Measurements from ENCODE around the gene MYO15B. TPM values are rescaled to one million over a fixed set of nuclear protein-coding genes. Genes with fewer than 3 reads are reported as not detected.
A peak's percentile ranks its signal among the peaks of the same experiment; 100 is the strongest.
"Not testable (repeated sequence)": the region's sequence is repeated elsewhere in the genome, so short reads cannot be mapped to it uniquely, and the experiment has no call there.

Gene MYO15B
- total RNA-seq, 2 experiments from 2014 or later = 24.6 to 29.7 TPM

GRCh38 chr17:75633486-75634375, 46.1 kb downstream of the MYO15B start:
- H3K27me3 Mint-ChIP-seq (ENCODE audit: low read depth) = no peaks in the 10 kb centered on the region
- peaks cover 10% of the 10 kb centered on the region for H3K4me1 Mint-ChIP-seq (ENCODE audit: low read depth)
- no peak overlapping the region for H3K27ac Mint-ChIP-seq
- no peaks in the 10 kb centered on the region for H3K9me3 Mint-ChIP-seq
- CTCF ChIA-PET = interaction anchor here (0.6 to 7.0 kb wide), 45 partner anchors 8 to 405 kb away, joined by 3 to 166 read pairs (median 4); partner anchors contain the start of genes RECQL5, SAP30BP and TMEM94
- no peaks in the 10 kb centered on the region for H3K36me3 Mint-ChIP-seq (ENCODE audit: low read depth)
- intact Hi-C loops (cut with micrococcal nuclease) = loop anchor here (1.0 to 2.0 kb wide), 2 partner anchors 115 to 207 kb away; no protein-coding TSS in a partner anchor
- peak; percentile 75 for DNase-seq
- H3K4me3 Mint-ChIP-seq = no peak overlapping the region

- Mint-ChIP-seq H3K4me3 (no peak overlapping the region), H3K27ac (no peak overlapping the region), H3K9me3 (no peaks in the 10 kb centered on the region), H3K27me3 (ENCODE audit: low read depth) (no peaks in the 10 kb centered on the region), H3K4me1 (ENCODE audit: low read depth) (peaks cover 10% of the 10 kb centered on the region), H3K36me3 (ENCODE audit: low read depth) (no peaks in the 10 kb centered on the region)
- CTCF ChIA-PET = interaction anchor here (1.0 to 7.0 kb wide), 14 partner anchors 10 to 405 kb away, joined by 3 to 166 read pairs (median 8); no protein-coding TSS in a partner anchor
- intact Hi-C loops (cut with micrococcal nuclease) = no loop called here
- DNase-seq = no peak
Measured at GRCh38 chr17:75634376-75634740, 46.8 kb downstream of the MYO15B start.

- CTCF ChIA-PET = interaction anchor here (0.6 to 7.0 kb wide), 9 partner anchors 17 to 406 kb away, joined by 3 to 166 read pairs (median 4); no protein-coding TSS in a partner anchor
- Mint-ChIP-seq H3K4me1 (ENCODE audit: low read depth) (peaks cover 10% of the 10 kb centered on the region), H3K27me3 (ENCODE audit: low read depth) (no peaks in the 10 kb centered on the region), H3K36me3 (ENCODE audit: low read depth) (no peaks in the 10 kb centered on the region), H3K9me3 (no peaks in the 10 kb centered on the region), H3K27ac (no peak overlapping the region), H3K4me3 (no peak overlapping the region)
- no peak for DNase-seq
- intact Hi-C loops (cut with micrococcal nuclease) = no loop called here
Measured at GRCh38 chr17:75634754-75635609, 47.4 kb downstream of the MYO15B start.

- Mint-ChIP-seq H3K4me3 (no peak overlapping the region), H3K36me3 (ENCODE audit: low read depth) (no peaks in the 10 kb centered on the region), H3K27ac (no peak overlapping the region), H3K4me1 (ENCODE audit: low read depth) (peaks cover 10% of the 10 kb centered on the region), H3K27me3 (ENCODE audit: low read depth) (no peaks in the 10 kb centered on the region), H3K9me3 (no peaks in the 10 kb centered on the region)
- no peak for DNase-seq
- CTCF ChIA-PET = interaction anchor here (0.6 to 7.0 kb wide), 5 partner anchors 102 to 130 kb away, joined by 3 to 166 read pairs (median 12); no protein-coding TSS in a partner anchor
- intact Hi-C loops (cut with micrococcal nuclease) = no loop called here
Measured at GRCh38 chr17:75635610-75636202, 48.1 kb downstream of the MYO15B start.

GRCh38 chr17:75636381-75637142, 49.0 kb downstream of the MYO15B start:
- CTCF ChIA-PET = interaction anchor here (1.6 to 3.2 kb wide), 3 partner anchors 36 to 113 kb away, joined by 7 to 12 read pairs (median 9); no protein-coding TSS in a partner anchor

GRCh38 chr17:75637143-75637538, 49.5 kb downstream of the MYO15B start:
- Mint-ChIP-seq H3K27me3 (ENCODE audit: low read depth) (no peaks in the 10 kb centered on the region), H3K36me3 (ENCODE audit: low read depth) (no peaks in the 10 kb centered on the region), H3K4me1 (ENCODE audit: low read depth) (peaks cover 10% of the 10 kb centered on the region), H3K27ac (no peak overlapping the region), H3K9me3 (no peaks in the 10 kb centered on the region), H3K4me3 (no peak overlapping the region)
- CTCF ChIA-PET = interaction anchor here (1.6 to 3.2 kb wide), 3 partner anchors 36 to 113 kb away, joined by 7 to 12 read pairs (median 9); no protein-coding TSS in a partner anchor
- intact Hi-C loops (cut with micrococcal nuclease) = no loop called here
- no peak for DNase-seq

More at GRCh38 chr17:75636381-75637142, 49.0 kb downstream of the MYO15B start:
- H3K9me3 Mint-ChIP-seq = no peaks in the 10 kb centered on the region
- H3K27ac Mint-ChIP-seq = no peak overlapping the region
- no peak for DNase-seq
- H3K4me1 Mint-ChIP-seq (ENCODE audit: low read depth) = peaks cover 10% of the 10 kb centered on the region
- intact Hi-C loops (cut with micrococcal nuclease) = no loop called here
- H3K4me3 Mint-ChIP-seq = no peak overlapping the region
- H3K27me3 Mint-ChIP-seq (ENCODE audit: low read depth) = no peaks in the 10 kb centered on the region
- no peaks in the 10 kb centered on the region for H3K36me3 Mint-ChIP-seq (ENCODE audit: low read depth)

- Mint-ChIP-seq H3K4me3 (no peak overlapping the region), H3K4me1 (ENCODE audit: low read depth) (peaks cover 10% of the 10 kb centered on the region), H3K27ac (no peak overlapping the region), H3K27me3 (ENCODE audit: low read depth) (no peaks in the 10 kb centered on the region), H3K36me3 (ENCODE audit: low read depth) (no peaks in the 10 kb centered on the region), H3K9me3 (no peaks in the 10 kb centered on the region)
- no peak for DNase-seq
- CTCF ChIA-PET = interaction anchor here (0.9 to 3.2 kb wide), 5 partner anchors 9 to 112 kb away, joined by 3 to 12 read pairs (median 7); no protein-coding TSS in a partner anchor
- intact Hi-C loops (cut with micrococcal nuclease) = no loop called here
Measured at GRCh38 chr17:75637551-75637950, 50.0 kb downstream of the MYO15B start.

- H3K4me1 Mint-ChIP-seq (ENCODE audit: low read depth); H3K4me3 Mint-ChIP-seq; H3K36me3 Mint-ChIP-seq (ENCODE audit: low read depth); intact Hi-C loops (cut with micrococcal nuclease); DNase-seq; H3K27me3 Mint-ChIP-seq (ENCODE audit: low read depth); H3K27ac Mint-ChIP-seq; H3K9me3 Mint-ChIP-seq: not testable (repeated sequence)
- CTCF ChIA-PET = interaction anchor here (0.9 to 3.2 kb wide), 4 partner anchors 10 to 112 kb away, joined by 3 to 12 read pairs (median 6); no protein-coding TSS in a partner anchor
Measured at GRCh38 chr17:75638039-75638438, 50.4 kb downstream of the MYO15B start.

- no peak overlapping the region for H3K27ac Mint-ChIP-seq
- H3K4me1 Mint-ChIP-seq (ENCODE audit: low read depth) = peaks cover 2% of the 10 kb centered on the region
- intact Hi-C loops (cut with micrococcal nuclease) = no loop called here
- H3K27me3 Mint-ChIP-seq (ENCODE audit: low read depth) = no peaks in the 10 kb centered on the region
- H3K9me3 Mint-ChIP-seq = no peaks in the 10 kb centered on the region
- CTCF ChIA-PET = interaction anchor here (1.5 to 3.2 kb wide), 2 partner anchors 11 to 111 kb away, joined by 4 to 12 read pairs; no protein-coding TSS in a partner anchor
- DNase-seq = no peak
- H3K36me3 Mint-ChIP-seq (ENCODE audit: low read depth) = no peaks in the 10 kb centered on the region
- no peak overlapping the region for H3K4me3 Mint-ChIP-seq
Measured at GRCh38 chr17:75638893-75639292, 51.3 kb downstream of the MYO15B start.

- H3K27ac Mint-ChIP-seq = no peak overlapping the region
- no peaks in the 10 kb centered on the region for H3K36me3 Mint-ChIP-seq (ENCODE audit: low read depth)
- H3K9me3 Mint-ChIP-seq = no peaks in the 10 kb centered on the region
- H3K4me3 Mint-ChIP-seq = no peak overlapping the region
- DNase-seq = no peak
- CTCF ChIA-PET = interaction anchor here (0.5 to 1.5 kb wide), 2 partner anchors 11 to 210 kb away, joined by 3 to 4 read pairs; no protein-coding TSS in a partner anchor
- intact Hi-C loops (cut with micrococcal nuclease) = no loop called here
- no peaks in the 10 kb centered on the region for H3K4me1 Mint-ChIP-seq (ENCODE audit: low read depth)
- no peaks in the 10 kb centered on the region for H3K27me3 Mint-ChIP-seq (ENCODE audit: low read depth)
Measured at GRCh38 chr17:75639327-75639726, 51.7 kb downstream of the MYO15B start.

Data from activated naive CD4-positive, alpha-beta T cell treated with anti-CD3 and anti-CD28 coated beads for 36 hours (primary cell).